Gastrocnemius medialis (tissue), 4 donors: ENCODE measurements around the gene REN.

Source experiments
- CTCF ChIP-seq, 5 experiments: fragments of 450-650 bp in 3 of 5; fragments of 200-600 bp in 2 of 5; sonication (generic) in 2 of 5; IDR thresholded peaks in 4 of 5; conservative IDR thresholded peaks in 1 of 5; 1 replicate in 4 of 5; 2 replicates in 1 of 5; pipeline ENCODE4 v1.5.1; 2016 to 2019; ENCODE audit warnings: antibody characterized with exemption in 5 of 5, mild to moderate bottlenecking in 3 of 5, moderate library complexity in 3 of 5
- POLR2A ChIP-seq, 2 donors: fragments of 450-650 bp; IDR thresholded peaks; one replicate each; pipeline ENCODE4 v1.6.1; 2017; ENCODE audit warnings: antibody characterized with exemption in 2 of 2, mild to moderate bottlenecking in 2 of 2, moderate library complexity in 2 of 2

GRCh38 chr1:204149635-204150565, 16.2 kb downstream of the REN start:
- TF ChIP-seq CTCF (IDR thresholded peaks at IDR 0.05 in 4 of 5, conservative IDR thresholded peaks at IDR 0.05 in 1 of 5) (no peak), POLR2A (IDR thresholded peaks at IDR 0.05) (no peak)
